Activated CD4-positive, CD25-positive, alpha-beta regulatory T cell treated with anti-CD3 and anti-CD28 coated beads, Interleukin-2, amount 50 U/mL, for 72 hours (primary cell): Measurements from ENCODE around the gene PCDHB7.
"Not testable (repeated sequence)": the region's sequence is repeated elsewhere in the genome, so short reads cannot be mapped to it uniquely, and the experiment has no call there.

Source experiments
- DNase-seq: peaks from one replicate; pipeline ENCODE4 v3.0.0; 2021

The PCDHB7 gene

GRCh38 chr5:141172381-141173204 lies at the start of gene PCDHB7:
Gene PCDHB7, plus strand, starts transcription at chr5:141172644. Its CDS starts 192 bp downstream, at chr5:141172836.
- no peak for DNase-seq

- DNase-seq = not testable (repeated sequence)
Observed at GRCh38 chr5:141123396-141124135, 48.9 kb upstream of the PCDHB7 start.

- DNase-seq = no peak
Observed at GRCh38 chr5:141127305-141127704, 45.1 kb upstream of the PCDHB7 start.

GRCh38 chr5:141135030-141135717 lies 37.3 kb upstream of the PCDHB7 start, which contains the start of gene PCDHB5:
Gene PCDHB5, plus strand, starts transcription at chr5:141135206. Its CDS starts 229 bp downstream, at chr5:141135435.
- no peak for DNase-seq

GRCh38 chr5:141135718-141136266 lies 36.7 kb upstream of the PCDHB7 start:
- DNase-seq = no peak

GRCh38 chr5:141137346-141137745 lies 35.1 kb upstream of the PCDHB7 start:
- DNase-seq = not testable (repeated sequence)

GRCh38 chr5:141149812-141150211 lies 22.6 kb upstream of the PCDHB7 start, which contains the start of gene PCDHB6:
Gene PCDHB6, plus strand, starts transcription at chr5:141150057. Its CDS starts 201 bp downstream, at chr5:141150258.
- no peak for DNase-seq

GRCh38 chr5:141150224-141150992 lies 22.0 kb upstream of the PCDHB7 start:
- no peak for DNase-seq

- DNase-seq = no peak
Observed at GRCh38 chr5:141150993-141151325, 21.5 kb upstream of the PCDHB7 start.

- not testable (repeated sequence) for DNase-seq
Observed at GRCh38 chr5:141151632-141152031, 20.8 kb upstream of the PCDHB7 start.

- not testable (repeated sequence) for DNase-seq
Observed at GRCh38 chr5:141152096-141152495, 20.3 kb upstream of the PCDHB7 start.

GRCh38 chr5:141155540-141156374 lies 16.7 kb upstream of the PCDHB7 start:
- no peak for DNase-seq

- DNase-seq = not testable (repeated sequence)
Observed at GRCh38 chr5:141157356-141157755, 15.1 kb upstream of the PCDHB7 start.

- DNase-seq = not testable (repeated sequence)
Observed at GRCh38 chr5:141157901-141158300, 14.5 kb upstream of the PCDHB7 start.

- DNase-seq = not testable (repeated sequence)
Observed at GRCh38 chr5:141174291-141175104, 2.1 kb downstream of the PCDHB7 start.

- DNase-seq = no peak
Observed at GRCh38 chr5:141175933-141176332, 3.5 kb downstream of the PCDHB7 start.

- DNase-seq = not testable (repeated sequence)
Observed at GRCh38 chr5:141177577-141178191, 5.2 kb downstream of the PCDHB7 start, which contains the start of gene PCDHB8. Gene PCDHB8, plus strand, starts transcription at chr5:141177790. Its CDS starts 245 bp downstream, at chr5:141178035.

- not testable (repeated sequence) for DNase-seq
Observed at GRCh38 chr5:141179371-141179770, 6.9 kb downstream of the PCDHB7 start.

GRCh38 chr5:141179876-141180275 lies 7.4 kb downstream of the PCDHB7 start:
- not testable (repeated sequence) for DNase-seq

- no peak for DNase-seq
Observed at GRCh38 chr5:141180313-141180712, 7.9 kb downstream of the PCDHB7 start.
